DMS153 treated with DMSO at 0.1 percent for 48 hours (cell line): ENCODE measurements around the gene UBAP2.
"Not testable (repeated sequence)": the region's sequence is repeated elsewhere in the genome, so short reads cannot be mapped to it uniquely, and the experiment has no call there.

ENCODE experiments used
- DNase-seq: peaks from one replicate; lab custom pipeline; 2025; ENCODE audit not compliant: unreplicated experiment; lab: John Stamatoyannopoulos, UW

The UBAP2 gene

DNA sequence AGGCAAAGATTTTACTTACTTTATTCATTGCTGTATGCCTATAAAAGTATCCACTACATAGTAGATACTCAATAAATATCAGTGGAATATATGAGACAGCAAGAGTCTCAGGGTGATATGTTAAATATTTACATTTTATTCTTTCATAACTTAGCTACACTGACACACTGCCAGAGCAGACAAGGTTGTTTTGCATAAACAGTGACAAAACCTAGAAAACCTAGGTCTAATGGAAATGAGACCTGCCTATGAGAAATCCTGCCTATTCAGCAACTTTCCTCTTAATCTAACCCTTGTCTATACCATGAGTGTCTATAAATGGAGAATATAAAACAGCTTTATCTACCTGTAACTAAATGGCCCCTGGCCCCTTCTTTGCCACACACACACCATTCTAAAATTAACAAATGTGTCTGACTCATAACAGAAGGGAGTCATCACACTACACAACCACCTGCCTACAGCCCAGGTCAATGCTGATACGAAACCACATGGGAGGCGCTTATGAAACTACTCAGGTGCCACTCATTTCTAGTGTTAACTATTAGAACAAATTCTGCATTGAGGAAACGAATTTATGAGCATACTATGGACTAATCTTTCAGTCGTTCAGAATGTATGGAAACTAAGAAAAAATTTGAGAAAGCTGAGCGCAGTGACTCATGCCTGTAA is 60.3 kb downstream of the UBAP2 start:
- no peak for DNase-seq

DNA sequence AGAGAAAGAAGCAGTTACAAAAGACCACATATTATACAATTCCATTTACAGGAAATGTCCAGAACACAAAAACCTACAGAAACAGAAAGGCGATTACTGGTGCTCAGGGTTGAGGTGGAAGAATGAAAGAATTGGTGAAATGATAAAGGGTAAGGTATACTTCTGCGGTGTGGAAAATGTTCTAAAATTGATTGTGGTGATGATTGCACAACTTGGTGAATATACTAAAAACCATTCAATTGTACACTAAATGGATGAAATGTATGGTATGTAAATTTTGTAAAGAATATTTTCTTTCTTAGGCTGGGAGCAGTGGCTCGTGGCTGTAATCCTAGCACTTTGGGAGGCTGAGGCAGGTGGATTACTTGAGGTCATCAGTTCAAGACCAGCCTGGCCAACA is 72.3 kb downstream of the UBAP2 start:
- no peak for DNase-seq

DNA sequence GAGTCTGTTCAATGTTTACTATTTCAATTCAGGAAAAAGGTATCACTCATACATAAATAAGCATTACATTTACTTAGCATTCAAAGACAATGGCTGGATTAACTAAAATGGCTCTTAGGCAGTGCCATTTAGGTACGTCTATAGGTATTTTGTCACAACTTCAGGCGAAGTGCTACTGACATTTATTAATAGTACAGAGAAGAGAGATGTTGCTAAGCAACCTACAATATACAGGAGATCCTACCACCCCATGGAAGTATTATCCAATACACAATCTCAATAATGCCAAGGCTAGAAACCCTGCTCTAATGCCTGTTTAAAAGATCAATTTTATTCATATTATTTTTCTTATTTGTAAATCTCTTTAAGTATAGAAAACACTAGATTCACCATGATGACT is 76.0 kb downstream of the UBAP2 start:
- no peak for DNase-seq

DNA sequence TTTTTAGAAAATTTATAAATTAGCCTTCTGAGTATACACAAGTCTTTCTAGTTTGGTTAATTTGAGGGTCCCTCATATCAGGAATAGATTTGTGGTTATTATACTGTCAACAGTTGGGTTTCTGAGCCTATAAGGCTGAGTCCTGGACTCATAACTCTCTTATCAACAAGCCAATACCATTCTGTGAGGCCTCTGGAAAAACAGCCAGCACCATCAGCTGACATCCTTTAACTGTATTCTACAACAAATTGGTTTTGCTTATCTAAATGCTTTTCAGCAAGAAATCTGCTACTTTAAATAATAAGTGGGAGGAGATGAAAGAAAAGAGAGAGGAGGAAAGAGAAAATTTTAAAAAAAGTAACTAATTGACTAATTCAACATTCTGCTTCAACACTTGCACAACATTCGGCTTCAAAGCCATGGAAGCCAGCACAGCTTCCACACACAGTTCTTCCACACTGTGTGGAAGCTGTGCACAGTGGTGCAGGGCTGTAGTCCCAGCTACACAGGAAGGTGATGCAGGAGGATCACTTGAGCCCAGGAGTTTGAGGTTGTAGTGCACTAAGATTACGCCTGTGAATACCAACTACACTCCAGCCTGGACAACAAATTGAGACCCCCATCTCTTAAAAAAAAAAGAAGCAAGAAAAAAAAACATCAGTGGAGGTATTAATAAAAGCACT is 84.5 kb downstream of the UBAP2 start:
- no peak for DNase-seq

DNA sequence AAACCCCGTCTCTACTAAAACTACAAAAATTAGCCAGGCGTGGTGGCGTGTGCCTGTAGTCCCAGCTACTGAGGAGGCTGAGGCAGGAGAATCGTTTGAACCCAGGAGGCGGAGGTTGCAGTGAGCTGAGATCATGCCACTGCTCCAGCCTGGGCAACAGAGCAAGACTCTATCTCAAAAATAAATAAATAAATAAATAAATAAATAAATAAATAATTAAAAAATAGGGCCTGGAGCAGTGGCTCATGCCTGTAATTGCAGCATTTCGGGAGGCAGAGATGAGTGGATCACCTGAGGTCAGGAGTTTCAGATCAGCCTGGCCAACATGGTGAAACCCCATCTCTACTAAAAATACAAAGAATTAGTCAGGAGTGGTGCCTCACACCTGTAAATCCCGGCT is 86.2 kb downstream of the UBAP2 start:
- DNase-seq = not testable (repeated sequence)

DNA sequence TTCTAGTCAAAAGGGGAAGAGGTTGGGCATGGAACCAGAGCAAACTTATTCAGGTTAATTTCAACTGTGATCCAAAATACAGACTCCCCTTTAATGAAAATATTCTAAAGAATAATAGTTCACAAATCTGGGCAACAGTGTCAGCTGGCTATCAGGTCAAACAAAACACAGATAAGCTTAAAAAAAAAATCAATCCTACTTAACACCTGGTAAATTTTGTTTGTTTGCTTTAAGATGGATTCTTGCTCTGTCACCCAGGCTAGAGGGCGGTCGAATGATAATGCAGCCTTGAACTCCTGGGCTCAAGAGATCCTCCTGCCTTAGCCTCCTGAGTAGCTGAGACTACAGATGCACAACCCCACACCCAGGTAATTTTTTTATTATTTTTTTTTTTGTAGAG is 89.0 kb downstream of the UBAP2 start:
- no peak for DNase-seq

DNA sequence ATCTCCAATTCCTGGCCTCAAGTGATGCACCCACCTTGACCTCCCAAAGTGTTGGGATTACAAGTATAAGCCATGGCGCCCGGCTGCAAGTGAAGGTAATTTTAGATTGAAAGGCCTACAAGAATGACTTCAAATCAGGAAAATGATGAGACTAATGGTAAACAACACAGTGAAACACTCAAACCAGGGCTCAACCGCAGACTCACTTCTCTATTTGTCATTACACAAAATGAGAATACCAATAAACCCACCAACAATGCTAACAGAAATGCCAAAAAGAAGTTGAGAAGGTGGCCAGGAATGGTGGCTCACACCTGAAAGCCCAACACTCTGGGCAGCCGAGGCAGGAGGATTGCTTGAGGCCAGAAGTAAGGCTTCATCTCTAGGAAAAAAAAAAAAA is 92.1 kb downstream of the UBAP2 start:
- no peak for DNase-seq

DNA sequence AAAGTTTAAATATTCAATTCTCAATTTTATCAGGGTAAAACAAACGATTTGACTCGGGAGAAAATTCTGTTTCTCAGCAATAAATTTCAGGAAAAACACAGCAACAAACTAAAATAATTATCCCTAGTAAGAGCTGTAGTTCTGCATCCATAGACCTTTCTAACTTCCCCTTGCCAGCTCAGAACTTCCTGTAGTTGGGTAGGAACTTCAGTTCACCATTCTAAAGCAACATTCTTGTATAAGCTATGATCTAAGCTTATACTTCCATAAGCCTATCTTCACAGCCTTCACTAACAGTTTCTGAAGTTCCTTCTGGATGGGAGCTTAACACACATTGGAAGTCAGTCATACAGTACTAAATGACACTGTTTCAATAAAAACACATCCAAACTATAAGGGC is 96.6 kb downstream of the UBAP2 start:
- no peak for DNase-seq

DNA sequence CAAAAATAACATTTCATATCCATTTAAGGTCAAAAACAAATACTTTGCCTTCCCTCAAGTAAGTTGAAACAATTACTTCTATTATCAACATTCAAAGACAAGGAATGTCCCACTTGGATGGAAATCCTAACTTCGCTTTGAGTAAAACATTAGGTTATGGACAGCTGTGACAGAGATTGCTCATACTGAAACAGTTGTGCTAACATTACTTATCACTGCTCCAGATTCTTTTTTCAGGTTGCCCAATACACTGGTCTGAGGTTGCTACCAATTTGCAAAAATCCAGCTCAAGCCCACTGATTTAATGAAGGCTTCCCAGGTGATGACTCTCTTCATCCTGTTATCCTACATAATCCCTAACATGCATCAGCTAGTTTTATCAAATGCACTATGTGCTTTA is 98.3 kb downstream of the UBAP2 start:
- DNase-seq = no peak

DNA sequence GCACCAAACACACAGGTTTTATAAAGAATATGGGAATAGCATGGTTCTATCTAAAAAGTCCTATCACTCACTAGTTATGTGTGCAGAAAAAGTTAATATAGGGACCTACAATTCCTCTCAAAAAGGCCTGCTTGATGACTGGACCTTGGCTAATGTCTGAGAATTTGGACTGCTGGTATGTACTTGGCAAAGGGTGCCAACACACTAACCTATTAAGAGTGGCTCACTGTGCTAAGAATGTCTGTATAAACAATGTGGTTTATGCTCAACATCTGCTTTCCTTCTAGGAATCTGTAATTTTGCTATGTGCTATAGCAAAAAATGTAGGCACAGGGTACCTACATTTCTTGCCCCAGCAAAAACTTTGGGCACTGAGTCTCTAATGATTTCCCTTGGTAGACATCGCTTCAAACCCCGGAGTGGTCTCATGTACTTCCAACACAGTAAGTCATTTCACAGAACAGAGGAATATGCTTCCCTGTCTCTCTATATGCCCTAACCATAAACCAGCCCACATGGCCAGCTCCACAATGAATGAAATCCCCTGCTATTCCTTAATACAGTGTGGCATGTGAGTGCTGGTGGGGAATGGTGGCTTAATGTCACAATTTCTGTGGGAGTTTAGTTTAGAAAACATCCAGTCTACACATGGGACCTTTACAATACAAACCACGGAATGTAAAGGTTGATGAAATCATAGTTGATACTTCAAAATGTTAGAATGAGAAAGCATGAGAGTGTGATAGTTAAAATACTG is 101.7 kb downstream of the UBAP2 start:
- DNase-seq = no peak

DNA sequence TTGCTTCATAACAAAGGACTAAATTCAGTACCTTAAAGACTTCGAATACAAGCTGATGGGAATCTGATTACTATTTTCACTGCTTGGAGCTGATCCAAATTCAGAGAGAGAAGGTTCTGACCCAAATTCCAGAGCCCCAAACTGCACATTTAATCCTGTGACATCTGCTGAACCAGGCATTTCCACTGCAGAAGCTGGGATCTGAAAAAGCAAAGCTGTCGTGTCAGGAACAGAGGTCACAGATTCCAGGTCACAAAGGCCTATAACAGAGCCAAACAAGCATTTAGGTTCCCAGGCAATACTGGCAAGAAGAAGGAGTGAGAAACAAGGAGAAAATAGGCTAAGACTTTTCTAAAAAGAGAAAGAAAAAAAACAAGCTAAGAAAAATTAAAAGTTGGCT is 105.3 kb downstream of the UBAP2 start:
- no peak for DNase-seq

DNA sequence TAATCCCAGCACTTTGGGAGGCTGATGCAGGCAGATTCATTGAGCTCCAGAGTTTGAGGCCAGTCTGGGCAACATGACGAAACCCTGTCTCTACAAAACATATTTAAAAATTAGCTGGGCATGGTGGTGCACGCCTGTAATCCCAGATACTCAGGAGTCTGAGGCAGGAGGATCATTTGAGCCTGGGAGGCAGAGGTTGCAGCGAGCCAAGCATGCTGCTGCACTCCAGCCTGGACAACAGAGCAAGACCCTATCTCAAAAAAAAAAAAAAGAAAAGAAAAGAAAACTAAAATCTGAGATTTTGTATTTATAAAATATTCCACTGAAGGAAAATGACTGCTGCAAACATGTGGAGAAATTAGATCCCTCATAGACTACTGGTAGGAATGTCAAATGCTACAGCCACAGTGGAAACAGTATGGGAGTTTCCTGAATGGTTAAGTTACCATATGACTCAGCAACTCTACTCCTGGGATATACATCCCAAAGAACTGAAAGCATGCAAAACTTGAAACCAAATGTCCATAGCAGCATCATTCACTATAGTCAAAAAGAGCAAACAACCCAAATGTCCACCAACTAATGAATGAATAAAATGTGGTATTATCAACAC is 106.1 kb downstream of the UBAP2 start:
- no peak for DNase-seq

DNA sequence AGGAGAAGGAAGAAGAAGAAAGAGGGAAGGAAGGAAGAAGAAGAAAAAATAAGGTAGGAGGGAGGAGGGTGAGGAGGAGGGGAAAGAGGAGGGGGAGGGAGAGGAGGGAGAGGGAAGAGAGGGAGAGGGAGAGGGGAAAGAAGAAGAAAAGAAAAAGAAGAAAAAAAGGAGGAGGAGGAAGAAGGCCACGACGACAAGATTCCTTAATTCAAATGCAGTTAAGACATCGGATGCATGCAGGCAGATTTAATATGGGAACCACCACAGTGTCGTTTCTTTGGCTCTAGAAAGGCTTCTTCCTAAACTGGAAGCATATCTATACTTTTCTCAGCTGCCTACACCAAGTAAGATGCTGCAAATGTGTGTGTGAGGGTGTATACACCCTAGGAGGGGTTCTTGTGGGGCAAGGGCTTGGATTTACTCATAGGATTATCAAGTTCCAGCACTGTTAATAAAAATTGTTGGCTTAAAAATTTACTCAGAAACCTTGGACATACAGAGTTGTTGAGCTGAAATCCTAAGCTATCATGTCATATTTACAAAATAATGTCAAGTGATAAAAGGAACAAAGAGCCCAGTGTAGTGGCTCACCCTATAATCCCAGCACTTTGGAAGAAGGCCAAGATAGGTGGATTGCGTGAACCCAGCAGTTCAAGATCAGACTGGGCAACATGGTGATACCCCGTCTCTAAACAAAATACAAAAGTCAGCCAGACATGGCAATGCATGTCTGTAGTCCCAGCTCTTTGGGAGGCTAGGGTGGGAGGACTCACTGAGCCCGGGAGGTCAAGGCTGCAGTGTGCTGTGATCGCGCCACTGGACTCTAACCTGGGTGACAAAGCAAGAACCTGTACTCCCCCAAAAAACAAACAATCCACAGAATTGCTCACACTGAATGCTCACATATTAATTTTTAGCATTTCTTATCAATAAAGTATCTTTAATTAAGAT is 108.5 kb downstream of the UBAP2 start:
- no peak for DNase-seq

DNA sequence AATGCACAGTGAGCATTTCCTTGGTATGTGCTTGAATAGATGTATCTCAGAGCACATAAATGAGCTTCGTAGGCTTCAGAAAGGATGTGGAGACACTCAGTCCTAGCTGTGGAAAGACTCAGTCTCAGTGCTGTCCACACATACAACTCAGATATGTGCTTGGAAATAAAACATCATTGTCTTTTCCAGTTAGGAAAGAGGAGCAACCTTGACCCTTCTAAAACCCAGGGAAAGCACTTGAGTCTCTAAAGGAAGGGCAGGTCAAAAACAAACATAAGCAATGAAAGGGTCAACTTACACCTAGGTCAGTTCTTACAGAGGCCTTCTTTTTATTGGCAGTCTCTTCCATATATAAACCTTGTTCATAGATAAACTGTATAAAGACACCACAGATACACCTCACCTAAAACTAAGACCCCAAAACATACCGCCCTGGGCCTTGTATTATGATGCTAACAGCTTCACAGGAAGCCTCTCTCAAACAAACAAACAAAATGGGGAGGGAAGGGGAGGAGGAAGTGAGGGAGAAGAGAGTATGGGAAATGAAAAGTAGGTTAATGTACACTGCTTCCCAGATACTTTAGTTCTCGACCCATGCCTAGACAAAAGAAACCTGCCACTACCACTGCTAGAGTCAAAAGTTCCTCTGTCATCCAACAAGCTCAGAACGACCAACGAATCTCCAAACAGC is 114.4 kb downstream of the UBAP2 start:
- DNase-seq = no peak

DNA sequence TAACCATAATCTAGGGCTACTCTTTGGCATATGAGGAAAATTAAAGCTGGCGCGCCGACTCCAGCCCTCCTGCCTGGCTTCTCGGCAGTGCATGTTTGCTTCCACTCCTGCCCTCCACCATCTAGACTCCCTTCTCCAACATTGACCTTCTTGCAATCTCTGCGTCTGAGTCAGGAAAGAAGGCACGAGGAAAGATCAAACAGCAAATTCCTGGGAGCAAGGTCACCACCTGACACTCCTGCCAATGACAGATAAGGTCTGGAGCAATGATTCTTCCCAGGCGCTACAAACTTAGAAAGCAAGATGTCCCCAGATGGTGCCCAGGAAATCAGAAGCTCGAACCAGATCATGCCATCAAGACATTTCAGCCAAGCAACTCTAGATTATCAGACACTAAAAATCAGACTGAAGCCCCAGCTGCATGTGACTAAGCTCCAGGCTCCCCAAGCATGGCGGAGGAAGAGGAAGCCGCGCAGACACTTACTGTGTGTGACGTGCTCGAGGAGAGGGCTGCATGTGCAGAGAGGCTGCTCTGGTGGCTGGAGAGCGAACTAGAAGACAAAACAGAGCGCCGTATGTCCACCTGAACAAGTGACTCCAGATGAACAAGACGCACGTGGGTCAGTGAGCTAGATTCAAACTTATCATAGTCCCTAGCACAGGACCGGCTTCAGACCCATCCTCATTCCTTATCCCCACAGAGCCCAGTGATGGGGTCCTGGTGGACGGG is 116.4 kb downstream of the UBAP2 start:
- DNase-seq = no peak

DNA sequence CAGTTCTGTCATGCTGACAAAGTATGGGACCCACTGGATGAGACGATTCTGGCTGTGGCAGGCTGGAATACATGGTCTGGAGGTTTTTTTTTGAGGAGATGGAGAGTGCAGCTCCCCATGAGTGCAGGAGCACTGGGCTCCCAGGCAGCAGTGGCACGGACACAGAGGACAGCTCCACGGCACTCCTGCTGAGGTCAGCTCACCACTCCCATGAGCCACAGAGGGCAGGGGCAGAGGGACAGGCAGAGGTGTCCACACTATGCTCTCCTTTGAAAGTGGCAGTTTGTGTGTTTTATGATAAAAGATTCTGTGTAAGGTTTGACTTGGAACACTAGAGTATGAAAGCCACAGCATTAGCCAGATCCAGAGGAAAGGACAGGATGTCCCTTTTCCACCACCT is 117.4 kb downstream of the UBAP2 start:
- no peak for DNase-seq

DNA sequence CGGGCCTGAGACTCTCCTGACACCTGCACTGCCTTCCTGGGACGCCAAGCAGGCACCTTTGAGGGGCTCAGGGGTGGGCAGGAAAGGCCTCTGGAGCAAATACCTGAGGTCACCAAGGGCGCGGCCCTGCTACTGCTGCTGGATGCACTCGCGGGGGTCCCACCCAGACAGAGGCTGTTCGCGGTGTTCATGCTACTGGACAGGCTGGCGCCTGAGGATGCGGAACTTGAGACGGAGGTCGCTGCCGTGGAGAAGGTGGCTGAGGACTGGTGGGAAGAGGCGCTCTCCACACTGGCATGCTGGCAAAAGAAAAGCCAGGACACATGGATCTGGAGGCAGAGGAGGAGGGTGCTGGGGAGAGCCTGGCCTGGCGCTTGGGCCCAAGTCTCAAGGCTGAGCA is 121.0 kb downstream of the UBAP2 start:
- DNase-seq = no peak

DNA sequence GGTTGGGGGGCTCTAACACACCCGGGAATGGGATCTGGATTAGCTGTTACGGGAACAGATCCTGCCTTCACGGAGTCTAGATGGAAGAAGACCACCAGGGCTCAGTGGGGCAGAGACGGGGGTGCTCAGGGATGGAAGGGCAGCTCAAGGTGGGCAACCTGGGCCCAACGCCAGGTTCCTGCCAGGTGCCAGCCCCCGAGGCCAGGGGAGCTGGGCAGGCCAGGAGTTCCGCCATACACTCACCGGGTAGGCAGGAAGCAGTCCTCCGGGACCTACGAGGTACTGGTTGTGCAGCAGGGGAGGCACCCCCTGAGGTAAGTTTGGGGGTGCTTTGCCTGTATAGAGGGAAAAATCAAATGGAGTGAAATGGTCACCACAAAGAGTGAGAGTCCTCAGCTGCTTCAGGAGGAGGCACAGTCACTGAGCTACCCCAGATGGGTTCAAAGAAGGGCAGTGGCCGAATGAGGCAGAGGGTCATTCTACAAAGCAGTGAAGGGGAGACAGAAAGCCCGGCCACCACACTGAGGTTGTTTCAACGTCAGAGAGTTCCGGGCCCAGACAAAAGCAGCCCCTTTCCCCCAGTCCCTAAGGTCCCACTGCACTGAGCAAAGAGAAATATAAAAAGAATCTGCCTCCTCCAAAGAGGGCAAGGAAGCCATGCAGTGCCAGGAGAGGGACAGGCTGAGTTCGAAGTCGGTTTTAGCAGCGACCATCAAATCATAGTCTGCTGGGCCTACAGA is 121.8 kb downstream of the UBAP2 start:
- DNase-seq = no peak
